Measurements from ENCODE around the gene NFAM1. TPM values are rescaled to one million over a fixed set of nuclear protein-coding genes. Genes with fewer than 3 reads are reported as not detected.

Gene NFAM1
- total RNA-seq, 1 experiment from 2014 or later, result 0.12 TPM

- H3K27me3 ChIP-seq (ENCODE audit: insufficient read depth, low read length), result no peaks in the 10 kb centered on the region
- BruUV-seq (replicated peaks), result no TSS peak
- intact Hi-C loops (cut with micrococcal nuclease), result no loop called here
- RAD21 ChIA-PET (ENCODE audit: low non-redundant PET in 1 of 2, low total read pairs in 2 of 2, uncharacterized antibody in 2 of 2, unreplicated experiment in 2 of 2), result no interaction called here
- H3K27ac ChIP-seq (ENCODE audit: low read depth, low read length), result no peak overlapping the region
- H4K20me1 ChIP-seq (ENCODE audit: insufficient read depth), result no peaks in the 10 kb centered on the region
- H3K79me2 ChIP-seq (ENCODE audit: insufficient read depth, low read length), result peaks cover 18% of the 10 kb centered on the region; the same call in 1 of the 2 replicates
- H2AFZ ChIP-seq (ENCODE audit: low read depth, low read length, poor library complexity, severe bottlenecking), result no peak overlapping the region
- TF ChIP-seq ZNF274 (IDR thresholded peaks at IDR 0.05; ENCODE audit: low read depth, low read length), result no peak
- TF ChIP-seq CBX3 (IDR thresholded peaks at IDR 0.05; ENCODE audit: low read depth), result no peak
- no peak for TF ChIP-seq FOSL1 (IDR thresholded peaks at IDR 0.05; ENCODE audit: low read depth)
- TF ChIP-seq TCF7L2 (IDR thresholded peaks at IDR 0.05; ENCODE audit: borderline replicate concordance, extremely low read depth, insufficient read depth, insufficient read length), result no peak
- TF ChIP-seq ZFX (IDR thresholded peaks at IDR 0.05), result no peak
- no peak for TF ChIP-seq CEBPB (IDR thresholded peaks at IDR 0.05; ENCODE audit: low read depth)
- TF ChIP-seq MAX (IDR thresholded peaks at IDR 0.05), result no peak
- TF ChIP-seq EZH2phosphoT487 (IDR thresholded peaks at IDR 0.05; ENCODE audit: borderline replicate concordance), result no peak
- no peaks in the 10 kb centered on the region for H3K9me3 ChIP-seq (ENCODE audit: control insufficient read depth in 1 of 2, insufficient read depth in 1 of 2, low read depth in 1 of 2, low read length in 2 of 2)
- POLR2A ChIA-PET, result interaction anchor here (1.4 kb wide), 1 partner anchor 13 kb away, joined by 3 read pairs; no protein-coding TSS in a partner anchor
- H3K9ac ChIP-seq (ENCODE audit: low read length), result no peak overlapping the region
- H3K9me2 ChIP-seq (ENCODE audit: insufficient read depth), result no peaks in the 10 kb centered on the region
- H3K4me3 ChIP-seq (replicated peaks in 1 of 2; ENCODE audit: low read depth in 1 of 2, low read length in 2 of 2), result no peak overlapping the region
- ATAC-seq (no peak), DNase-seq (ENCODE audit: low read depth, low spot score) (no peak)
- CTCF ChIA-PET, result no interaction called here
- no peaks in the 10 kb centered on the region for H3K36me3 ChIP-seq (ENCODE audit: control insufficient read depth in 1 of 2, insufficient read depth in 2 of 2, low read length in 2 of 2)
- H3K4me1 ChIP-seq (ENCODE audit: control insufficient read depth in 1 of 2, insufficient read depth in 2 of 2, low read length in 2 of 2), result peaks cover 26 to 36% of the 10 kb centered on the region in 2 experiments
- H3K4me2 ChIP-seq (ENCODE audit: low read length), result no peak overlapping the region
Observed at GRCh38 chr22:42371099-42371498, 61.1 kb downstream of the NFAM1 start.

- Histone ChIP-seq H3K4me3 (replicated peaks in 1 of 2; ENCODE audit: low read depth in 1 of 2, low read length in 2 of 2) (peak overlapping the region; percentile 86 to 94), H3K4me1 (ENCODE audit: control insufficient read depth in 1 of 2, insufficient read depth in 2 of 2, low read length in 2 of 2) (peaks cover 14 to 25% of the 10 kb centered on the region in 2 experiments), H4K20me1 (ENCODE audit: insufficient read depth) (no peaks in the 10 kb centered on the region), H3K79me2 (ENCODE audit: insufficient read depth, low read length) (peaks cover 23% of the 10 kb centered on the region; the same call in 1 of the 2 replicates), H3K9ac (ENCODE audit: low read length) (peak overlapping the region; percentile 83), H3K9me2 (ENCODE audit: insufficient read depth) (no peaks in the 10 kb centered on the region), H3K27ac (ENCODE audit: low read depth, low read length) (peak overlapping the region; percentile 56), H3K4me2 (ENCODE audit: low read length) (peak overlapping the region; percentile 99), H3K36me3 (ENCODE audit: control insufficient read depth in 1 of 2, insufficient read depth in 2 of 2, low read length in 2 of 2) (0 out of 4 replicates have a peak, but pooled peaks cover 0 to 1% of the 10 kb centered on the region in 2 experiments), H3K9me3 (ENCODE audit: control insufficient read depth in 1 of 2, insufficient read depth in 1 of 2, low read depth in 1 of 2, low read length in 2 of 2) (no peaks in the 10 kb centered on the region), H2AFZ (ENCODE audit: low read depth, low read length, poor library complexity, severe bottlenecking) (peak overlapping the region; percentile 95), H3K27me3 (ENCODE audit: insufficient read depth, low read length) (no peaks in the 10 kb centered on the region)
- intact Hi-C loops (cut with micrococcal nuclease), result loop anchor here (2.0 kb wide), 1 partner anchor 201 kb away; no protein-coding TSS in a partner anchor
- CTCF ChIA-PET, result interaction anchor here (0.6 to 1.4 kb wide), 3 partner anchors 104 to 281 kb away, joined by 3 read pairs; no protein-coding TSS in a partner anchor
- POLR2A ChIA-PET, result interaction anchor here (0.8 to 1.6 kb wide), 5 partner anchors 9 to 290 kb away, joined by 3 to 6 read pairs (median 3); partner anchors contain the start of gene SMDT1
- peak; percentile 88 for DNase-seq (ENCODE audit: low read depth, low spot score)
- ATAC-seq, result peak; percentile 95
- TF ChIP-seq SIN3A (IDR thresholded peaks at IDR 0.05; ENCODE audit: low read depth) (0 out of 2 replicates have a peak, but pooled peaks have one; percentile 34), REST (IDR thresholded peaks at IDR 0.05; ENCODE audit: low read depth) (no peak), SP1 (IDR thresholded peaks at IDR 0.05; ENCODE audit: low read depth) (peak; percentile 65), MAX (IDR thresholded peaks at IDR 0.05) (peak; percentile 20; the same call in 1 of the 2 replicates), ELF1 (IDR thresholded peaks at IDR 0.05; ENCODE audit: borderline replicate concordance, low read depth) (no peak), POLR2A (IDR thresholded peaks at IDR 0.05; ENCODE audit: borderline replicate concordance, extremely low read depth, insufficient read depth, insufficient read length) (peak; percentile 60), POLR2AphosphoS5 (IDR thresholded peaks at IDR 0.05; ENCODE audit: low read depth, low read length) (peak; percentile 80), ZFX (IDR thresholded peaks at IDR 0.05) (peak; percentile 52; the same call in 1 of the 2 replicates)
- RAD21 ChIA-PET (ENCODE audit: low non-redundant PET in 1 of 2, low total read pairs in 2 of 2, uncharacterized antibody in 2 of 2, unreplicated experiment in 2 of 2), result interaction anchor here (0.5 to 0.6 kb wide), 2 partner anchors 62 to 70 kb away, joined by 5 read pairs; no protein-coding TSS in a partner anchor
- TSS peak; percentile 95 for BruUV-seq (replicated peaks)
Observed at GRCh38 chr22:42369250-42370041, 62.8 kb downstream of the NFAM1 start.
